GM12878 (cell line): ENCODE results near the gene CA5A. TPM values are rescaled to one million over a fixed set of nuclear protein-coding genes. Genes with fewer than 3 reads are reported as not detected.
"Not testable (repeated sequence)": the region's sequence is repeated elsewhere in the genome, so short reads cannot be mapped to it uniquely, and the experiment has no call there.

Source experiments
- ATAC-seq: fragments of 200-7000 bp; cut with Tn5 transposase; 3 replicates; pipeline ENCODE4 v1.9.1; 2020; ENCODE audit warnings: mild to moderate bottlenecking, moderate library complexity
- BruUV-seq: library from RNA; stranded (reverse); fragments of 400-500 nt; replicated peaks from 2 replicates; lab custom pipeline; 2021; lab: Mats Ljungman, UMichigan
- CTCF ChIA-PET: fragments of 300-600 bp; sonication (Branson Sonifier 250); formaldehyde crosslinking; extraction: SDS; loops from one replicate; lab custom pipeline; 2021; ENCODE audit warnings: inconsistent platforms; lab: Yijun Ruan, JAX
- POLR2A ChIA-PET: fragments of 350-600 bp; formaldehyde crosslinking; extraction: SDS; loops from one replicate; lab custom pipeline; 2021; ENCODE audit warnings: inconsistent platforms; lab: Charles Lee
- RAD21 ChIA-PET: fragments of 300-600 bp; sonication (Branson Sonifier 250); formaldehyde crosslinking; loops from one replicate; lab custom pipeline; 2023; ENCODE audit warnings: antibody characterized with exemption; ENCODE audit not compliant: unreplicated experiment; lab: Charles Lee
- SMC1A ChIA-PET: fragments of 300-600 bp; sonication (Branson Sonifier 250); formaldehyde crosslinking; loops from one replicate; lab custom pipeline; 2023; ENCODE audit not compliant: unreplicated experiment, uncharacterized antibody; lab: Charles Lee
- DNase-seq: peaks from one replicate; pipeline ENCODE4 v3.0.0-alpha.2; 2011; ENCODE audit warnings: low read depth, low spot score
- FAIRE-seq: peaks from 3 replicates; lab custom pipeline; 2011; peaks lifted over from hg19 to GRCh38; lab: Jason Lieb, UNC
- H2AFZ ChIP-seq: 2 replicates; pipeline ENCODE4 v1.6.0; 2011; ENCODE audit warnings: low read depth, low read length, control low read depth; ENCODE audit not compliant: control insufficient read depth
- H3K27ac ChIP-seq: 2 replicates; pipeline ENCODE4 v1.5.1; 2011; ENCODE audit warnings: control low read depth; ENCODE audit not compliant: control insufficient read depth, insufficient read depth
- H3K27me3 ChIP-seq, 2 experiments: replicated peaks in 1 of 2; 2 replicates each; pipeline versions ENCODE4 v1.6.0 to v1.6.1; 2011; ENCODE audit warnings: low read length in 1 of 2; ENCODE audit not compliant: control insufficient read depth in 2 of 2, insufficient read depth in 2 of 2
- H3K36me3 ChIP-seq, 2 experiments: 2 replicates each; pipeline ENCODE4 v1.5.1; 2011; ENCODE audit warnings: low read length in 1 of 2; ENCODE audit not compliant: control insufficient read depth in 2 of 2, insufficient read depth in 2 of 2
- H3K4me1 ChIP-seq: 2 replicates; pipeline ENCODE4 v1.6.1; 2011; ENCODE audit warnings: mild to moderate bottlenecking, low read length, moderate library complexity, mixed read lengths; ENCODE audit not compliant: control insufficient read depth, insufficient read depth
- H3K4me2 ChIP-seq: 2 replicates; pipeline ENCODE4 v1.6.0; 2011; ENCODE audit warnings: control low read depth; ENCODE audit not compliant: control insufficient read depth, insufficient read depth
- H3K4me3 ChIP-seq: fragments of 200-600 bp; sonication (generic); 2 replicates; pipeline ENCODE4 v1.5.1; 2016
- H3K79me2 ChIP-seq: 2 replicates; pipeline ENCODE4 v1.6.0; 2011; ENCODE audit warnings: low read length; ENCODE audit not compliant: control insufficient read depth, insufficient read depth
- H3K9ac ChIP-seq: 2 replicates; pipeline ENCODE4 v1.8.0; 2011; ENCODE audit warnings: low read length, control low read depth, mixed read lengths; ENCODE audit not compliant: control insufficient read depth, insufficient read depth
- H3K9me3 ChIP-seq: replicated peaks from 3 replicates; pipeline ENCODE4 v1.5.1; 2011; ENCODE audit warnings: mild to moderate bottlenecking, low read length; ENCODE audit not compliant: control insufficient read depth, insufficient read depth
- H4K20me1 ChIP-seq: 2 replicates; pipeline ENCODE4 v1.6.0; 2011; ENCODE audit not compliant: control insufficient read depth, insufficient read depth
- BHLHE40 ChIP-seq, 2 experiments: fragments of 450-650 bp in 1 of 2; IDR thresholded peaks; 2 replicates each; pipeline ENCODE4 v1.6.1; 2011 to 2017; ENCODE audit warnings: low read depth in 2 of 2, borderline replicate concordance in 1 of 2, improper control_type of control experiment in 1 of 2, low read length in 1 of 2, mild to moderate bottlenecking in 1 of 2
- DPF2 ChIP-seq: fragments of 450-650 bp; IDR thresholded peaks from 2 replicates; pipeline ENCODE4 v1.6.1; 2017; ENCODE audit warnings: mild to moderate bottlenecking
- EGR1 ChIP-seq, 2 experiments: IDR thresholded peaks; 1 replicate in 1 of 2; 2 replicates in 1 of 2; pipeline ENCODE4 v1.6.1; 2011 to 2012; ENCODE audit warnings: low read depth in 2 of 2, low read length in 2 of 2, borderline replicate concordance in 1 of 2, mild to moderate bottlenecking in 1 of 2, moderate library complexity in 1 of 2
- GATAD2B ChIP-seq: fragments of 450-650 bp; conservative IDR thresholded peaks from 2 replicates; pipeline ENCODE4 v1.6.1; 2017; ENCODE audit warnings: low read depth, mild to moderate bottlenecking, moderate library complexity
- HDAC6 ChIP-seq: fragments of 200-600 bp; sonication (generic); IDR thresholded peaks from one replicate; pipeline ENCODE4 v1.8.0; 2017; ENCODE audit warnings: antibody characterized with exemption; ENCODE audit not compliant: unreplicated experiment
- IKZF1 ChIP-seq: fragments of 450-650 bp; conservative IDR thresholded peaks from 2 replicates; pipeline ENCODE4 v1.6.1; 2017; ENCODE audit warnings: antibody characterized with exemption, mild to moderate bottlenecking
- LARP7 ChIP-seq: fragments of 450-650 bp; IDR thresholded peaks from 2 replicates; pipeline ENCODE4 v1.6.1; 2017; ENCODE audit warnings: mild to moderate bottlenecking
- NR2F1 ChIP-seq: fragments of 450-650 bp; conservative IDR thresholded peaks from 2 replicates; pipeline ENCODE4 v1.6.1; 2017; ENCODE audit warnings: mild to moderate bottlenecking
- PML ChIP-seq: IDR thresholded peaks from 2 replicates; pipeline ENCODE4 v1.6.1; 2012; ENCODE audit warnings: low read length, inconsistent platforms
- TCF12 ChIP-seq: IDR thresholded peaks from 2 replicates; pipeline ENCODE4 v1.6.1; 2011; ENCODE audit warnings: low read depth, mild to moderate bottlenecking, low read length
- TCF3 ChIP-seq: IDR thresholded peaks from 2 replicates; pipeline ENCODE4 v1.6.1; 2012; ENCODE audit warnings: low read depth, mild to moderate bottlenecking, low read length, borderline replicate concordance; ENCODE audit not compliant: insufficient read depth
- WGBS: methylation state at CpG from one replicate; pipeline ENCODE4 v1.1.6; 2016; ENCODE audit warnings: low lambda C conversion rate; ENCODE audit not compliant: insufficient replicate concordance, insufficient coverage; ENCODE audit errors: missing lambda C conversion rate; 5-methylcytosine and 5-hydroxymethylcytosine counted together
- in situ Hi-C: fragments of 300-500 bp; cut with MboI; formaldehyde crosslinking; loops from 9 replicates; pipeline ENCODE4 v1.14.3; 2018; ENCODE audit warnings: mixed read lengths
- intact Hi-C: fragments of 100-400 bp; cut with micrococcal nuclease; formaldehyde crosslinking; loops from one replicate; pipeline ENCODE4 v1.14.2; 2022; ENCODE audit not compliant: unreplicated experiment
- polyA plus RNA-seq, 11 experiments: library from polyadenylated mRNA; depleted of rRNA in 4 of 11; unstranded in 6 of 11; stranded (reverse) in 5 of 11; fragments of >200 nt; fragmentation: Nextera tagmentation in 4 of 11; fragmentation: Illumina TruSeq in 1 of 11; extraction: Ambion mirVana in 4 of 11; extraction: Trizol in 1 of 11; gene quantifications; 1 replicate in 1 of 11; 2 replicates in 10 of 11; pipeline versions ENCODE4 v1.2.1 to v1.2.3, GENCODE V29; 2011 to 2016; ENCODE audit warnings: inconsistent platforms in 2 of 11, missing spikeins in 2 of 11, low read depth in 1 of 11
- total RNA-seq, 4 experiments: library from RNA; depleted of rRNA in 3 of 4; stranded (reverse); fragments of >200 nt in 3 of 4; fragmentation: Illumina TruSeq in 1 of 4; extraction: Trizol in 1 of 4; gene quantifications; 2 replicates each; pipeline versions ENCODE4 v1.2.1 to v1.2.3, GENCODE V29; 2013 to 2021
- TF ChIP-seq, protein P1 (sequence below): IDR thresholded peaks from 2 replicates; pipeline ENCODE4 v1.6.1; 2011; ENCODE audit warnings: borderline replicate concordance, low read depth, mild to moderate bottlenecking, moderate library complexity, mixed read lengths, low read length; ENCODE audit not compliant: insufficient read depth; ENCODE audit errors: extremely low read length

The CA5A gene
- total and polyA plus RNA-seq, 10 of the 15 experiments (the other 5 are each of a cell fraction or from before 2014, with no cell fraction given): not detected

DNA sequence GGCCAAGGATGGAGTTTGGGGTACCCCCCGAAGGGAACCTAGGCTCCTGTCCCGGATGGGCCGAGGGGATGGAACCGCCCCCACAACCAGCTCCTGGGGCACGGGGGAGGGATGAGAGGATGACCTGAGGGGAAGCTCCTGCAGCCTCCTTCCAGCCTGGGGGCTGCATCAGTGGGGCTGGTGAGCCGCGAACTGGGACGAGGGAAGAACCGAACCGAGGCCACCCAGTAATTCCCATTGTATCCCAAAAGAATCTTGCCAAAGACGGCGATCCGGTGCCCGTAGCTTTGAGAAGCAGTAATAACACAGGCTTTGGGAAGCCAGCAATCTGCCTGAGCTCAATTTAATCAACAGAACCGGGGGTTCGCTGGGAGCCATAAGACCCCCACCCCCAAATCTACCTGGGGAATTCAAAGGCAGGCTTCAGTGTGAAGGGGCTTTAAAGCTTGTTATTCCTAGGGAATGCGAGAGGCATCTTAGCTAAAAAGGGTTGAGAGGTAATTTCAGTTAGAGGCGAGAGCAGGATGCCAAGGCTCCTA, 66.4 kb downstream of the CA5A start:
- H3K4me2 ChIP-seq: not testable (repeated sequence)

GRCh38 chr16:87869061-87869878, 67.1 kb downstream of the CA5A start, which contains the start of gene SLC7A5:
Gene SLC7A5, minus strand, starts transcription at chr16:87869507. Its CDS starts 85 bp downstream, at chr16:87869422.
- RAD21 ChIA-PET: interaction anchor here (0.8 to 12.9 kb wide), 8 partner anchors 13 to 92 kb away, joined by 3 to 406 read pairs (median 5); partner anchors contain the start of gene BANP
- POLR2A ChIA-PET: interaction anchor here (0.5 to 6.1 kb wide), 4 partner anchors 16 to 93 kb away, joined by 3 to 48 read pairs (median 9); no protein-coding TSS in a partner anchor
- intact Hi-C loops, H4K20me1 ChIP-seq, BruUV-seq, DNase-seq, FAIRE-seq, H3K36me3 ChIP-seq, H3K27me3 ChIP-seq, H3K9me3 ChIP-seq: not testable (repeated sequence)
- WGBS: 3% methylated on average over 78 of the region's 109 CpGs
- peak within 1 kb of the TSS; percentile 74 for H3K4me2 ChIP-seq
- peak within 1 kb of the TSS; percentile 59 for H2AFZ ChIP-seq
- SMC1A ChIA-PET: interaction anchor here (0.8 to 13.0 kb wide), 8 partner anchors 16 to 89 kb away, joined by 3 to 301 read pairs (median 9); no protein-coding TSS in a partner anchor
- H3K27ac ChIP-seq: peak within 1 kb of the TSS; percentile 53
- peak within 1 kb of the TSS; percentile 82 for H3K4me3 ChIP-seq
- CTCF ChIA-PET: interaction anchor here (1.0 to 17.0 kb wide), 7 partner anchors 16 to 99 kb away, joined by 3 to 553 read pairs (median 17); no protein-coding TSS in a partner anchor
- peak within 1 kb of the TSS; percentile 69 for H3K9ac ChIP-seq
- peak; percentile 69 for ATAC-seq
- in situ Hi-C loops: loop anchor here (10.0 kb wide), 1 partner anchor 484 kb away; the partner anchor contains the start of gene FBXO31
- peaks cover 11% of the 10 kb centered on the region for H3K4me1 ChIP-seq
- H3K79me2 ChIP-seq: peaks cover 45% of the 10 kb centered on the region
- peak; percentile 92 for TF ChIP-seq TCF3
- peak; percentile 84 to 91 for TF ChIP-seq BHLHE40 (IDR thresholded peaks at IDR 0.05; ENCODE audit: borderline replicate concordance in 1 of 2, low read depth in 2 of 2, low read length in 1 of 2)
- peak; percentile 52 for TF ChIP-seq IKZF1
- 0 out of 2 replicates have a peak, but pooled peaks have one; percentile 32 for TF ChIP-seq PML
- 0 out of 2 replicates have a peak, but pooled peaks have one; percentile 46 for TF ChIP-seq LARP7
- TF ChIP-seq, protein P1, sequence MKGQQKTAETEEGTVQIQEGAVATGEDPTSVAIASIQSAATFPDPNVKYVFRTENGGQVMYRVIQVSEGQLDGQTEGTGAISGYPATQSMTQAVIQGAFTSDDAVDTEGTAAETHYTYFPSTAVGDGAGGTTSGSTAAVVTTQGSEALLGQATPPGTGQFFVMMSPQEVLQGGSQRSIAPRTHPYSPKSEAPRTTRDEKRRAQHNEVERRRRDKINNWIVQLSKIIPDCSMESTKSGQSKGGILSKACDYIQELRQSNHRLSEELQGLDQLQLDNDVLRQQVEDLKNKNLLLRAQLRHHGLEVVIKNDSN: peak; percentile 30
- 0 out of 3 replicates have a peak, but pooled peaks of 1 of the 2 experiments have one; percentile 35 for TF ChIP-seq EGR1 (IDR thresholded peaks at IDR 0.05; ENCODE audit: borderline replicate concordance in 1 of 2, low read depth in 2 of 2, low read length in 2 of 2)
- TF ChIP-seq NR2F1: peak; percentile 76
- 0 out of 2 replicates have a peak, but pooled peaks have one; percentile 26 for TF ChIP-seq DPF2
- TF ChIP-seq TCF12: peak; percentile 61; the same call in 1 of the 2 replicates
- TF ChIP-seq GATAD2B: peak; percentile 61; the same call in 1 of the 2 replicates
- TF ChIP-seq HDAC6: peak; percentile 75

More for the DNA sequence above, 66.4 kb downstream of the CA5A start:
- ChIA-PET RAD21 (interaction anchor here (1.2 to 12.9 kb wide), 5 partner anchors 14 to 90 kb away, joined by 4 to 406 read pairs (median 39); no protein-coding TSS in a partner anchor), SMC1A (interaction anchor here (0.8 to 13.0 kb wide), 8 partner anchors 17 to 93 kb away, joined by 3 to 301 read pairs (median 14); no protein-coding TSS in a partner anchor), POLR2A (interaction anchor here (0.5 to 6.1 kb wide), 4 partner anchors 17 to 94 kb away, joined by 3 to 48 read pairs (median 9); no protein-coding TSS in a partner anchor), CTCF (interaction anchor here (1.0 to 17.0 kb wide), 8 partner anchors 17 to 101 kb away, joined by 3 to 553 read pairs (median 18); no protein-coding TSS in a partner anchor)
- WGBS: 89% methylated on average over 18 of the region's 18 CpGs
- H3K27ac ChIP-seq, DNase-seq, H3K27me3 ChIP-seq, ATAC-seq, H2AFZ ChIP-seq, H4K20me1 ChIP-seq, BruUV-seq, FAIRE-seq, H3K9ac ChIP-seq, H3K9me3 ChIP-seq, H3K36me3 ChIP-seq, H3K4me3 ChIP-seq: not testable (repeated sequence)
- Histone ChIP-seq H3K4me1 (peaks cover 13% of the 10 kb centered on the region), H3K79me2 (peaks cover 38% of the 10 kb centered on the region)
- in situ Hi-C loops (loop anchor here (10.0 kb wide), 2 partner anchors 315 to 485 kb away; partner anchors contain the start of gene FBXO31), intact Hi-C loops (loop anchor here (2.0 to 5.0 kb wide), 2 partner anchors 39 to 323 kb away; no protein-coding TSS in a partner anchor)
